ENCODE results near the gene GRIN2C.

GRIN2C gene

GRCh38 chr17:74799097-74799496 lies 60.6 kb downstream of the GRIN2C start:
- no peak for DNase-seq (ENCODE audit: low spot score)

GRCh38 chr17:74798239-74798707 lies 61.4 kb downstream of the GRIN2C start:
- no peak for DNase-seq (ENCODE audit: low spot score)

DNA sequence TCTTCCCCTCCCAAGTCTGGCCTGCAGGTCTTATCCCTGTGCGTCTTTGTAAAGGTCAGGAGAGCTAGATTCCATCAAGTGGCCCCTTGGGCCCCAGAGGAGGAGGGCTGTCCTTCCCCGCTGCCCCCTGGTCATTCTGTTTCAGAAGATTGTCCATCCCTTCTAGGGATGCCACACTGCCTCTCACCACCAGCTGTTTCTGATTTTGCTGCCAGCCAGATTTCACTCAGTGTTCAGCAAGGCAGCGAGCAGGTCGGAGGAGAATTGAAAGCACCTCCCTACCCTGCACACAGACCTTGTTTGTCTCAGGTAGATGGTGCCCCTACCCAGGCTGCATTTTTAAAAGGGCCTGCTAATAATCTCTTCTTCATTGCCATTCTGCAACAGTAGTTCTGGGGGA lies 61.9 kb downstream of the GRIN2C start:
- DNase-seq (ENCODE audit: low spot score), result no peak

- no peak for DNase-seq (ENCODE audit: low spot score)
Measured at GRCh38 chr17:74796866-74797265, 62.8 kb downstream of the GRIN2C start.

DNA sequence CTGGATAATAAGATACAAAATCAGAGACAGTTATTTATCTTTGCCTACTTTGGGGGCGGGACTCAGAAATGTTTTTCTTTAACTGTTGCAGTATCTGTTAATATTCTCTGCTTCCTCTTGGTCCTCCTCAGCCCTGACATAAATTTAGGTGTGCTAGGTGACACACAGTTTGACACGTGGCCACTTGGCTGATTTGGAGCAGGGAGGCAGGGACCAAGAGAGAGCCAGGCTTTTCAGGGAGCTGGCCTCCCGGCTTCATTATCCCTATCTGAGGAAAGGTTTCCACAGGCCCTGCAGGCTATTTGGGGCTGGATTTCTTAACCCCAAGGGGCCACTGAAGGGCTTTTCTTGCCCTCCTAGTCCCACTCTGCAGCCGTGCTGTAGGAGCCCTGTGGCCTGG lies 63.5 kb downstream of the GRIN2C start:
- DNase-seq (ENCODE audit: low spot score), result no peak

DNA sequence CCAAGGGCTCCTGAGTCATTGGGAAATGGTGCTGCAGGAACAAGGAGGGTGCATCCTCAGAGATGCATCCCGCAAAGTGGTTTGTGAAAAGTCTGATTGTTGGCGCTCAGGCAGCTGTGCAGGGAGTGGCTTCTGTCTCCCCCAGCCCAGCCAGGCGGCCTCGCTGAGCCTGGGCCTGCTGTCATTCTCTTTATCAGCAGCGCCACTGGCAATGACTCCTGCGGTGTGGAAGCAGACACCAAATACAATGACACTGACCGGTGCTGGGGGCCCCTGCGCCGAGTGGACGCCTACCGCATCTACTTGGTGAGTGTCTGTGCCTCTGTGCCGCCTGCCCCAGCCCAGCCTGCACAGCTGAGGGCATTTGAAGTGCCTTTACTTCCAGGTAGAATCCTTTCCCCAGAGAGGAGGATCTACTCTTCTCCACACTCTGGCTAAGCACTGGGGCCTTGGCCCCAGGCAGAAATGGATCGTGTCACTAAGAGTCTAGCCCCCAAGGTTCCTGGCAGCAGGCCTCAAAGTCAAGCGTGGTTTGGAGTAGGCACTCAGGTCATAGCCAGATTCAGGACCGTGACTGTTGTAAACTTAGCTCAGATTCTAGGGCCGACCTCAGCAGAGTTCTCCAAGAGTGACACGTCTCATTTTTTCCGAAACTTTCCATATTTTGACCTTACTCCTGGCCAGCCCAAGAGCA lies 64.2 kb downstream of the GRIN2C start:
- no peak for DNase-seq (ENCODE audit: low spot score)

DNA sequence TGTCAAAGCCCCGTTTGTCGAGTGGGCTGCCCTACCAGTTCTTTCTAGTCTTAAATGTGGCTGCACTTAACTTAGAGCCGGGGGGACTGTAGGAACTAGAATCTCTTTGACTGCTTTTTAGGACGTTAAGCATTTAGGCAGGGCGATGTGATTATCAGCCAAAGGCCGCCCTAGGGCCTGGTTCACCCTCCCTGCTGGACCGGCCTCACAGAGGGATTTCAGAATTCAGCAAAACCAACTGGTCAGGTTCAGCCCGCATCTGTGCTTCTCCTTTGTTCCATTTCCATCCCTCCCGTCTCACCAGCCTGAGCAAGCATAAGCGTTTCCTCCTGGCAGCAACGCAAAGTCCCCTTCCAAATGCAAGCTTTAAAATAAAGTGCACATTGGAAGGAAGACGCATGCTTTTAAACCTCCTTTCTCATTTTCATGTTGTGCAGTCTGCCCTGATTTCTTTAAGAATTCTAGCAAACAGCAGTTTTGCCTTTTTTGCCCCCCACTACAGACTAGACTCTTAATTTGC lies 67.0 kb downstream of the GRIN2C start:
- DNase-seq (ENCODE audit: low spot score), result no peak
